Measurements from ENCODE around the gene PCDH7. TPM values are rescaled to one million over a fixed set of nuclear protein-coding genes. Genes with fewer than 3 reads are reported as not detected.

PCDH7 gene
- total RNA-seq, 4 donors from 2014 or later, result 12.0 to 68.9 (median 17.9) TPM

GRCh38 chr4:30726090-30726675, 6.0 kb downstream of the PCDH7 start:
- intact Hi-C loops (cut with DNase I), result no loop called here
- Histone ChIP-seq H3K4me1 (peaks cover 0 to 61% (median 4%) of the 10 kb centered on the region in 3 donors), H3K9me3 (no peaks in the 10 kb centered on the region), H3K4me3 (peak overlapping the region; percentile 1 to 79 (median 72)), H3K27ac (peak overlapping the region in 1 of 4 donors; percentile 9), H3K36me3 (no peaks in the 10 kb centered on the region), H3K27me3 (peaks cover 0 to 21% (median 0%) of the 10 kb centered on the region in 4 donors)
- DNase-seq, result no peak
- 31 to 32% methylated on average over 2 of the region's 2 CpGs for WGBS, 2 donors
- TF ChIP-seq CTCF (IDR thresholded peaks at IDR 0.05) (no peak), POLR2A (IDR thresholded peaks at IDR 0.05) (no peak)

- no peaks in the 10 kb centered on the region for H3K9me3 ChIP-seq
- WGBS, 2 donors, result 53 to 64% methylated on average over 2 of the region's 2 CpGs
- peaks cover 0 to 11% (median 0%) of the 10 kb centered on the region in 4 donors for H3K27me3 ChIP-seq
- no peak for DNase-seq
- intact Hi-C loops (cut with DNase I), result no loop called here
- H3K36me3 ChIP-seq, result no peaks in the 10 kb centered on the region
- peaks cover 0 to 53% (median 2%) of the 10 kb centered on the region in 3 donors for H3K4me1 ChIP-seq
- H3K4me3 ChIP-seq, result peak overlapping the region in 3 of 4 donors; percentile 6 to 35 (median 9)
- TF ChIP-seq POLR2A (IDR thresholded peaks at IDR 0.05) (no peak), CTCF (IDR thresholded peaks at IDR 0.05) (no peak)
- peak overlapping the region in 1 of 4 donors; percentile 7 for H3K27ac ChIP-seq
These were observed 7.2 kb downstream of the PCDH7 start for GRCh38 chr4:30727409-30727808.

GRCh38 chr4:30728311-30728710, 8.1 kb downstream of the PCDH7 start:
- Histone ChIP-seq H3K4me1 (peaks cover 0 to 44% (median 0%) of the 10 kb centered on the region in 3 donors), H3K27me3 (peaks cover 0 to 2% (median 0%) of the 10 kb centered on the region in 4 donors), H3K27ac (no peak overlapping the region), H3K9me3 (no peaks in the 10 kb centered on the region), H3K36me3 (no peaks in the 10 kb centered on the region), H3K4me3 (no peak overlapping the region)
- no peak for DNase-seq
- TF ChIP-seq CTCF (IDR thresholded peaks at IDR 0.05) (no peak), POLR2A (IDR thresholded peaks at IDR 0.05) (no peak)
- 72 to 74% methylated on average over 2 of the region's 2 CpGs for WGBS, 2 donors
- intact Hi-C loops (cut with DNase I), result no loop called here

- DNase-seq, result no peak
- Histone ChIP-seq H3K9me3 (no peaks in the 10 kb centered on the region), H3K27ac (no peak overlapping the region), H3K36me3 (no peaks in the 10 kb centered on the region), H3K4me1 (no peaks in the 10 kb centered on the region), H3K27me3 (no peaks in the 10 kb centered on the region), H3K4me3 (no peak overlapping the region)
- 42 to 47% methylated on average over 3 of the region's 3 CpGs for WGBS, 2 donors
- intact Hi-C loops (cut with DNase I), result no loop called here
- TF ChIP-seq CTCF (IDR thresholded peaks at IDR 0.05) (no peak), POLR2A (IDR thresholded peaks at IDR 0.05) (no peak)
These were observed 23.7 kb downstream of the PCDH7 start for GRCh38 chr4:30743897-30744296.

- intact Hi-C loops (cut with DNase I), result no loop called here
- H3K36me3 ChIP-seq, result no peaks in the 10 kb centered on the region
- H3K9me3 ChIP-seq, result no peaks in the 10 kb centered on the region
- no peaks in the 10 kb centered on the region for H3K27me3 ChIP-seq
- no peak overlapping the region for H3K27ac ChIP-seq
- no peaks in the 10 kb centered on the region for H3K4me1 ChIP-seq
- TF ChIP-seq CTCF (IDR thresholded peaks at IDR 0.05) (no peak), POLR2A (IDR thresholded peaks at IDR 0.05) (no peak)
- no peak overlapping the region for H3K4me3 ChIP-seq
- no peak for DNase-seq
These were observed 24.2 kb downstream of the PCDH7 start for GRCh38 chr4:30744386-30744785.

Data from esophagus squamous epithelium (tissue), 5 donors.